ENCODE measurements around the gene NAPEPLD.

NAPEPLD gene

DNA sequence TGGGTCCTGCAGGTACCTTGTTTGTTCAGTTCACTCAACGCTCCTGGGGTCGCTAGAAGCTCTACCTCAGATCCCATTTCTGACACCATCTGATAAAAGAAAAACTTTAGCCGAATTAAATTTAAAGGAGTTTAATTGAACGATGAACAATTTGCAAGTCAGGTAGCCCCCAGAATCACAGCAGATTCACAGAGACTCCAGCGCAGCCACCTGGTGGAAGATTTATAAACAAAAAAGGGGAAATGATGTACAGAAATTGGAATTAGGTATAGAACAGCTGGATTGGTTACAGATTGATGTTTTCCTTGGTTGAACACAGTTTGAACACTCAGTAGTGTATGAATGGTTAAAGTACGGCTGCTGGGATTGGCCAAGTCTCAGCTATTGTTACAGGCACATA is 97.4 kb downstream of the NAPEPLD start:
- Histone ChIP-seq H3K36me3 (ENCODE audit: insufficient read depth, low read length) (no peaks in the 10 kb centered on the region), H3K27ac (ENCODE audit: low read depth, low read length) (no peak overlapping the region), H3K4me3 (ENCODE audit: low read depth in 1 of 2, low read length in 2 of 2) (no peak overlapping the region), H3K27me3 (ENCODE audit: control insufficient read depth in 1 of 2, insufficient read depth in 2 of 2, low read length in 2 of 2) (no peaks in the 10 kb centered on the region), H3K9ac (ENCODE audit: low read length) (no peak overlapping the region), H3K4me1 (ENCODE audit: insufficient read depth, low read length) (no peaks in the 10 kb centered on the region), H3K9me3 (ENCODE audit: low read length) (no peaks in the 10 kb centered on the region)

Measured in muscle layer of colon (tissue), 2 donors.